Activated T-cell treated with anti-CD3 and anti-CD28 coated beads, Interleukin-2, amount 50 U/mL, for 72 hours (primary cell): ENCODE measurements around the gene FRMD7. TPM values are rescaled to one million over a fixed set of nuclear protein-coding genes. Genes with fewer than 3 reads are reported as not detected.
"Not testable (repeated sequence)": the region's sequence is repeated elsewhere in the genome, so short reads cannot be mapped to it uniquely, and the experiment has no call there.

Experiments
- ATAC-seq, 2 donors: fragments of 150-1000 bp; cut with Tn5 transposase; replicated peaks in 1 of 2; 2 replicates each; pipeline ENCODE4 v1.10.0; 2021; ENCODE audit warnings: moderate library complexity in 2 of 2, mild to moderate bottlenecking in 1 of 2
- DNase-seq, 2 donors: peaks; one replicate each; pipeline ENCODE4 v3.0.0; 2021 to 2022; ENCODE audit warnings: mixed read lengths in 1 of 2
- H3K27ac Mint-ChIP-seq: one replicate; pipeline ENCODE4 v1.8.0; 2022; ENCODE audit warnings: mild to moderate bottlenecking, moderate library complexity, mixed read lengths
- H3K27me3 Mint-ChIP-seq: one replicate; pipeline ENCODE4 v1.8.0; 2022; ENCODE audit warnings: low read depth, mixed read lengths
- H3K36me3 Mint-ChIP-seq, 2 donors: one replicate each; pipeline ENCODE4 v1.8.0; 2022; ENCODE audit warnings: mixed read lengths in 2 of 2, mild to moderate bottlenecking in 1 of 2; ENCODE audit not compliant: insufficient read depth in 2 of 2
- H3K4me1 Mint-ChIP-seq: one replicate; pipeline ENCODE4 v1.8.0; 2022; ENCODE audit warnings: low read depth, mixed read lengths
- H3K4me3 Mint-ChIP-seq, 2 donors: one replicate each; pipeline ENCODE4 v1.8.0; 2022; ENCODE audit warnings: mild to moderate bottlenecking in 2 of 2, mixed read lengths in 2 of 2, moderate library complexity in 2 of 2
- H3K9me3 Mint-ChIP-seq, 2 donors: one replicate each; pipeline ENCODE4 v1.8.0; 2022; ENCODE audit warnings: mixed read lengths in 2 of 2
- total RNA-seq, 2 donors: library from RNA; stranded (reverse); gene quantifications; one replicate each; pipeline ENCODE4 v1.2.3, GENCODE V29; 2022

The FRMD7 gene
- total RNA-seq, 2 donors from 2014 or later: not detected

DNA sequence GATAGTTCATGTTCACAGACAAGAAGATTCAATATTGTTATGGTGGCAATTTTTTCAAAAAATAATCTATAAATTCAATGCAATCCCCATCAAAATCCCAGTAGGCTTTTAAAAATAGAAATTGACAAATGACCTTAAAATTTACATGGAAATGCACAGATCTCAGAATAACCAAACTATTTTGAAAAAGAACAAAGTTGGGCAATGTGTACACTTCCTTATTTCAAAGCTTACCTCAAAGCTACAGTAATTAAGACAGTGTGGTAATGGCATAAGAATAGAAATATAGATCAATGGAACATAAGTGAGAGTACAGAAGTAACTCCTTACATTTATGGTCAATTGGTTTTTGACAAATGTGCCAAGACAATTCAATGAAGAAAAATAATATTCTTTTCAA is 39.0 kb downstream of the FRMD7 start:
- no peaks in the 10 kb centered on the region for H3K9me3 Mint-ChIP-seq
- H3K27ac Mint-ChIP-seq: no peak overlapping the region
- H3K27me3 Mint-ChIP-seq: peaks cover 59% of the 10 kb centered on the region
- no peaks in the 10 kb centered on the region for H3K36me3 Mint-ChIP-seq
- ATAC-seq (no peak), DNase-seq (no peak)
- peaks cover 14% of the 10 kb centered on the region for H3K4me1 Mint-ChIP-seq
- no peak overlapping the region for H3K4me3 Mint-ChIP-seq

DNA sequence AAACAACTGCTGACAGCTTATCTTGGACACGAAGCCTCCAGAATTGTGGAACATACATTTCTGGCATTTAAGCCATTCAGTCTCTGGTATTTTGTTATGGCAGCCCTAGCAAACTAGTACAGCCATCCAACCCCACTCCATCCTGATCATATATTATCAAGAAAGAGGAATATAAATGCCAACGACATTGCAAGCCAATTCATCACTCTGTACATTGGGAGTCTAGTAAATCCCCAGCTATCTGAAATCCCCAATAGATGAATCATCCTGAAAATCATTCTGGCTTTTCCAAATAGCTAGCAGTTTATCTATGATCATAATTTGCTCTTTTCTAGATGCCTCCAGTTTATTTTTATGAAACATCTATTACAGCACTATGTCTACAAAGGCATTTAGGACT is 41.1 kb downstream of the FRMD7 start:
- no peak overlapping the region for H3K4me3 Mint-ChIP-seq
- no peak for DNase-seq
- no peaks in the 10 kb centered on the region for H3K9me3 Mint-ChIP-seq
- H3K27me3 Mint-ChIP-seq: peaks cover 60% of the 10 kb centered on the region
- no peak for ATAC-seq
- H3K4me1 Mint-ChIP-seq: peaks cover 14% of the 10 kb centered on the region
- no peaks in the 10 kb centered on the region for H3K36me3 Mint-ChIP-seq
- H3K27ac Mint-ChIP-seq: no peak overlapping the region

DNA sequence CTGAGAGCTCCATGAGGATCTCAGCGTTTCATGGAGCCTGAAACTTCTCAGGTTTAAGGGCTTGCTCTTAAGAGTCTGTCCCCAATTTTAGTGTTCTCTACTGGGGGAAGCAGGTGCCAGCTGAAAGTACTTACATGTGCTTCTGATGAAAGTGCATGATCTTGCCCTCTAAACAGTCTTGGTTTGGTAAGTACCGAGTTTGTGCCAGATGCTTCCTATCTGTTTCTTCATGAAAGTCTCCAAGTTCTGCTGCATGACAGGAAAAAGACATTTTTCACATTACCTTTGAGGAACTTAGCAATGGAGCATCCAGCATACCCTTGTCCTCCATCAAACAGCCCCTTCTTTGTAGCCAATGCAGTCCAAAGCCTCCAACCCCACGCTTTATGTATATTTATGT is 42.0 kb downstream of the FRMD7 start:
- Mint-ChIP-seq H3K36me3 (no peaks in the 10 kb centered on the region), H3K9me3 (no peaks in the 10 kb centered on the region), H3K27me3 (peaks cover 53% of the 10 kb centered on the region), H3K27ac (no peak overlapping the region), H3K4me1 (peaks cover 9% of the 10 kb centered on the region), H3K4me3 (no peak overlapping the region)
- ATAC-seq: no peak
- no peak for DNase-seq

GRCh38 chrX:132077912-132078311 is 49.9 kb downstream of the FRMD7 start:
- Mint-ChIP-seq H3K36me3 (peaks cover 0 to 2% of the 10 kb centered on the region in 2 donors), H3K27ac (no peak overlapping the region), H3K4me3 (no peak overlapping the region), H3K9me3 (no peaks in the 10 kb centered on the region), H3K4me1 (no peaks in the 10 kb centered on the region), H3K27me3 (peaks cover 17% of the 10 kb centered on the region)
- DNase-seq (no peak), ATAC-seq (no peak)

DNA sequence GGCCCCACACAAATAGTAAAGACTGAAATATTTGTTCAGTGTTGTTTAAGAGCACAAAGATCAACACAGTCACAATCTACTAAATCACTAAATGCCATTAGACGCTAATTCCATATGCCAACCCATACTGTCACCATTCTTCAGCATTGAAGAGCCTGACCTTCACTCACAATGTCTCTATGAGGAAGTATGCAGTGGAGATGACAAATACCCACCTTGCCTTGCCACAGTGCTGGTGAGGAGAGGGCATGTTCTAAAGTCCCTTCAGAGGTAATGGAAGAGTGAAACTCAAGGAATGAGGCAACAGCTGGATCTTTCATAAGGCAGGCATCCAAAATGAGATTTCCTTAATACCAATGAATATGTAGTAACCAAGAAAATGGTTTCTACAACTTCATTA is 50.4 kb downstream of the FRMD7 start:
- ATAC-seq (no peak), DNase-seq (no peak)
- no peaks in the 10 kb centered on the region for H3K4me1 Mint-ChIP-seq
- no peaks in the 10 kb centered on the region for H3K9me3 Mint-ChIP-seq
- no peak overlapping the region for H3K27ac Mint-ChIP-seq
- H3K36me3 Mint-ChIP-seq: peaks cover 0 to 2% of the 10 kb centered on the region in 2 donors
- H3K27me3 Mint-ChIP-seq: peaks cover 12% of the 10 kb centered on the region
- no peak overlapping the region for H3K4me3 Mint-ChIP-seq

- DNase-seq (no peak), ATAC-seq (no peak)
- no peaks in the 10 kb centered on the region for H3K27me3 Mint-ChIP-seq
- no peaks in the 10 kb centered on the region for H3K9me3 Mint-ChIP-seq
- H3K4me1 Mint-ChIP-seq: no peaks in the 10 kb centered on the region
- peaks cover 0 to 7% of the 10 kb centered on the region in 2 donors for H3K36me3 Mint-ChIP-seq
- no peak overlapping the region for H3K4me3 Mint-ChIP-seq
- H3K27ac Mint-ChIP-seq: no peak overlapping the region
Measured at GRCh38 chrX:132071254-132071653, 56.6 kb downstream of the FRMD7 start.

DNA sequence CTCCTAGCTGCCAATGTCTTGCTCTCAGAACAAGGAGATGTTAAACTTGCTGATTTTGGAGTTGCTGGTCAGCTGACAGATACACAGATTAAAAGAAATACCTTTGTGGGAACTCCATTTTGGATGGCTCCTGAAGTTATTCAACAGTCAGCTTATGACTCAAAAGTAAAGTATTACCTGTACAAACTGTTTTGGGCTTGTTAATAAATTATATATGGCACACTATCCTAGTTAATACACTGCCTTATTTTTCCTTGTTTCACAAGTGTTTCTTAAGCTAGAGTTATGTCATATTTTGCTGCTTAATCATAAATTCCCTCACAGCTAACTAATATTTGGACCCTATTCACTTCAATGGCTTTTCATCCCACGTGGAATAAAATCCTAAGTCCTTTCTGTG is 59.4 kb downstream of the FRMD7 start:
- DNase-seq: no peak

GRCh38 chrX:132063862-132064261 is 64.0 kb downstream of the FRMD7 start:
- no peak for ATAC-seq
- Mint-ChIP-seq H3K27me3 (peaks cover 26% of the 10 kb centered on the region), H3K4me1 (no peaks in the 10 kb centered on the region), H3K36me3 (peaks cover 0 to 3% of the 10 kb centered on the region in 2 donors), H3K27ac (no peak overlapping the region), H3K4me3 (no peak overlapping the region), H3K9me3 (no peaks in the 10 kb centered on the region)
- DNase-seq: no peak

More for the DNA sequence above, 59.4 kb downstream of the FRMD7 start:
- no peaks in the 10 kb centered on the region for H3K9me3 Mint-ChIP-seq
- H3K27me3 Mint-ChIP-seq: no peaks in the 10 kb centered on the region
- no peak for ATAC-seq
- H3K4me3 Mint-ChIP-seq: no peak overlapping the region
- no peak overlapping the region for H3K27ac Mint-ChIP-seq
- H3K4me1 Mint-ChIP-seq: no peaks in the 10 kb centered on the region
- peaks cover 0 to 7% of the 10 kb centered on the region in 2 donors for H3K36me3 Mint-ChIP-seq

DNA sequence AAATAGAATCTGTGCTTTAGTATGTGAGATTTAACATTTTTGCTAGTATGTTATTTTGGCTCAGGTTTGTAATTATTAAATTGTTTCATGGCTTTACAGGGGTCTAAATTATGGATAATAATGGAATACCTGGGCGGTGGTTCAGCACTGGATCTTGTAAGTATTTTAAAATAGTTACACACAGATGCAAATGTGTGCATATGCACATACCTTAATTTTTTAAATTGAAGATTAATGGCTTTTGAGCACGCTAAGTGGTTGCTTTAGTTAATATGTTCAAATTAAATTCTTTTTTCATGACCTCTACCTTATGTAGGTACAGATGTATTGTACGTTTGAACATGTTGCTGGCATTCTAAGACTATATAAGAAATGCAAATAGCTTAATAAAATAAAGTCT is 64.5 kb downstream of the FRMD7 start:
- Mint-ChIP-seq H3K27ac (no peak overlapping the region), H3K4me3 (no peak overlapping the region), H3K9me3 (no peaks in the 10 kb centered on the region), H3K36me3 (peaks cover 0 to 1% of the 10 kb centered on the region in 2 donors), H3K4me1 (no peaks in the 10 kb centered on the region), H3K27me3 (peaks cover 26% of the 10 kb centered on the region)
- no peak for DNase-seq
- no peak for ATAC-seq

DNA sequence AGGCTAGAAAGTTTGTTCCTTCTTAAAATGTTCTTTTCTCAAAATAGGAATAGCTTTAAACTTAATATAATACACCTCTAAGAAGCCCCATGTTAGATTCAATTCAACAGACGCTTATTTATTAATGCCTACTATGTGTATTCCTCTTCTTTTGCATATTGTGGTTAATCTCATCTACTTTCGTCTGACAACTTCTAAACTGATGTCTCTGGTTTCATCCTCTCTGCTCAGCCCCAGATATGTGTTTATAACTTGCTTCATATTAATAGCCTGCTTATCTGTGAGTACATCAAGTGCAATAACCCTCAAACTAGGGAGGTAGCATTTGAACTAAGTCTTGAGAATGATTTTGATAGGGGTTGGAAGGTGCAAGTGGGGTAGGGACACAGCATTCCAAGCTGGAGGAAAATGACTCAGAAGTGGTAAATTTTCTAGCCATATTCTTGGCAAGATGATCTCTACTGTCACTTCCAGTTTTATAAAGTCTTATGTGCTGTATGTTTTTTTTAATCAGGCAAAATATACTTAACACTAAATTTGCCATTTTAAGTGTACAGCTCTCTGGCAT is 67.8 kb downstream of the FRMD7 start:
- Mint-ChIP-seq H3K36me3 (peaks cover 0 to 1% of the 10 kb centered on the region in 2 donors), H3K4me1 (peaks cover 13% of the 10 kb centered on the region), H3K27ac (peak overlapping the region; percentile 75), H3K27me3 (peaks cover 32% of the 10 kb centered on the region), H3K9me3 (no peaks in the 10 kb centered on the region), H3K4me3 (no peak overlapping the region)
- ATAC-seq (no peak), DNase-seq (no peak)

DNA sequence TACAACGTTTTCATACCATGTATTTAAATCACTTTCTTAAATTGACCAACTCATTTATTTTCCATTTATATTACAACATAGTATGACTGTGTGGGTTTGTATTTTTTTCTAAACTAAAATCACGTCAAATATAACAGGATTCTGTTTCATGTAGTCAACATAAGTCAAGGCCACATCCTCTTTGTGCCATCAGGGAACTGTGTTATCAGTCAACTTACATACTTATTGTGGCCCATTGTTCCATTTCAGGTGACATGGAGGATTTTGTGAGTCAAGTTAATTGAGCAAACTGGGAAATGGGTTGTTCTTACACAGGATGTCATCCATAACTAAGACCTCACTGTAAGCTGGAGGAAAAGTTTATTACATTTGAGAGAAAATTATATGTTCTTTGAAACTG is 68.8 kb downstream of the FRMD7 start:
- H3K4me1 Mint-ChIP-seq: peaks cover 13% of the 10 kb centered on the region
- no peaks in the 10 kb centered on the region for H3K9me3 Mint-ChIP-seq
- peaks cover 0 to 1% of the 10 kb centered on the region in 2 donors for H3K36me3 Mint-ChIP-seq
- no peak overlapping the region for H3K27ac Mint-ChIP-seq
- peak; percentile 60 to 76 for ATAC-seq
- no peak overlapping the region for H3K4me3 Mint-ChIP-seq
- no peak for DNase-seq
- peaks cover 32% of the 10 kb centered on the region for H3K27me3 Mint-ChIP-seq

DNA sequence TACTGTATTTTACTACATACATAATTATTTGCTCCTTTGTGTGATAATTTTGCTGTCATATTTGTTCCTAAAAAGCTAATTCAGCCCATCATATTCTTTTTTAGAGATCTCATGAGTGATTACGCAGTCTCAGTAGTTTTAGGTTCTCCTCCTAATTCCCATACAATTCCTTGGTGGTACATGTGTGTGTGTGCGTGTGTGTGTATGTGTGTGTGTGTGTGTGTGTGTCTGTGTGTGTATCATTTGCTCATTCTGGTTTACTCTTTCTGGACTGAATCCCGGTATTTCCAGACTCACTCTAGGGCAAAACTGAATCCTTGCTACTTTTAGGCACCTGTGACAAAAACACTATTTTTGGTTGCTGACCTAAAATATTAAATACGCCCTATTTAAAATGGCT is 69.8 kb downstream of the FRMD7 start:
- no peak for DNase-seq
- ATAC-seq: no peak
- H3K27ac Mint-ChIP-seq: no peak overlapping the region
- no peaks in the 10 kb centered on the region for H3K9me3 Mint-ChIP-seq
- H3K27me3 Mint-ChIP-seq: peaks cover 35% of the 10 kb centered on the region
- peaks cover 13% of the 10 kb centered on the region for H3K4me1 Mint-ChIP-seq
- peaks cover 0 to 1% of the 10 kb centered on the region in 2 donors for H3K36me3 Mint-ChIP-seq
- H3K4me3 Mint-ChIP-seq: no peak overlapping the region

GRCh38 chrX:132051778-132052177 is 76.0 kb downstream of the FRMD7 start:
- not testable (repeated sequence) for H3K9me3 Mint-ChIP-seq, H3K36me3 Mint-ChIP-seq, H3K4me3 Mint-ChIP-seq, DNase-seq, ATAC-seq, H3K4me1 Mint-ChIP-seq, H3K27ac Mint-ChIP-seq
- peaks cover 21% of the 10 kb centered on the region for H3K27me3 Mint-ChIP-seq

DNA sequence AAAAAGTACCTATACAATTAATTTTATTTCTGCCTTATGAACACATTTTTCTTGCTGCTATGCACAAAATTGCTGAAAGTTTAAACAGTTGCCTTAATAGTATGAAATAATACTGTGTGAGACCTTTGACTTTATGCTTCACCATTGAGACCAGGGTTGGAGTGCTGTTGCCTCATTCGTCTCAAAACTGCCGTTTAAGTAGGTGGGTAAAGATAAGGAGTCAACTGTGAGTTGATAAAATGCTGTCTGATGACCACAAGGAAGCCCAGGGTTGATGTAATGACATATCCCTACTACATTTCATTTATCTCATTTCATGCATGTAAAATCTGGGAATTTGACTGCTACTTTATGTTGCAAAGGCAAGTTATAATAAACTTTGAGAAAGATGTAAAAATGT is 81.3 kb downstream of the FRMD7 start:
- DNase-seq (no peak), ATAC-seq (no peak)
- Mint-ChIP-seq H3K36me3 (peaks cover 0 to 5% of the 10 kb centered on the region in 2 donors), H3K9me3 (no peaks in the 10 kb centered on the region), H3K4me1 (peaks cover 6% of the 10 kb centered on the region), H3K27ac (no peak overlapping the region), H3K27me3 (peaks cover 15% of the 10 kb centered on the region), H3K4me3 (no peak overlapping the region)
